ENCODE results near the gene PRTN3.
A peak's percentile ranks its signal among the peaks of the same experiment; 100 is the strongest.

Gene PRTN3

GRCh38 chr19:800360-801029, 40.3 kb upstream of the PRTN3 start:
- Mint-ChIP-seq H3K4me1 (ENCODE audit: low read depth) (peaks cover 45% of the 10 kb centered on the region), H3K36me3 (ENCODE audit: low read depth) (peaks cover 49% of the 10 kb centered on the region), H3K4me3 (peak overlapping the region; percentile 92), H3K27me3 (no peaks in the 10 kb centered on the region), H3K9me3 (no peaks in the 10 kb centered on the region), H3K27ac (peak overlapping the region; percentile 93)

GRCh38 chr19:801030-801860, 39.6 kb upstream of the PRTN3 start:
- Mint-ChIP-seq H3K4me3 (peak overlapping the region; percentile 92), H3K27me3 (no peaks in the 10 kb centered on the region), H3K27ac (peak overlapping the region; percentile 81), H3K36me3 (ENCODE audit: low read depth) (peaks cover 52% of the 10 kb centered on the region), H3K9me3 (no peaks in the 10 kb centered on the region), H3K4me1 (ENCODE audit: low read depth) (peaks cover 45% of the 10 kb centered on the region)

GRCh38 chr19:801861-802497, 38.8 kb upstream of the PRTN3 start:
- no peaks in the 10 kb centered on the region for H3K9me3 Mint-ChIP-seq
- H3K4me1 Mint-ChIP-seq (ENCODE audit: low read depth) = peaks cover 40% of the 10 kb centered on the region
- H3K27ac Mint-ChIP-seq = peak overlapping the region; percentile 81
- peaks cover 58% of the 10 kb centered on the region for H3K36me3 Mint-ChIP-seq (ENCODE audit: low read depth)
- peak overlapping the region; percentile 92 for H3K4me3 Mint-ChIP-seq
- H3K27me3 Mint-ChIP-seq = no peaks in the 10 kb centered on the region

- Mint-ChIP-seq H3K36me3 (ENCODE audit: low read depth) (peaks cover 64% of the 10 kb centered on the region), H3K27me3 (no peaks in the 10 kb centered on the region), H3K4me3 (peak overlapping the region; percentile 52), H3K4me1 (ENCODE audit: low read depth) (peaks cover 44% of the 10 kb centered on the region), H3K27ac (peak overlapping the region; percentile 76), H3K9me3 (no peaks in the 10 kb centered on the region)
Observed at GRCh38 chr19:802498-803098, 38.2 kb upstream of the PRTN3 start.

- Mint-ChIP-seq H3K4me1 (ENCODE audit: low read depth) (peaks cover 47% of the 10 kb centered on the region), H3K36me3 (ENCODE audit: low read depth) (peaks cover 69% of the 10 kb centered on the region), H3K27ac (no peak overlapping the region)
Observed at GRCh38 chr19:803099-803561, 37.7 kb upstream of the PRTN3 start.

GRCh38 chr19:803686-804418, 36.9 kb upstream of the PRTN3 start:
- H3K4me3 Mint-ChIP-seq = no peak overlapping the region

More at GRCh38 chr19:803099-803561, 37.7 kb upstream of the PRTN3 start:
- H3K4me3 Mint-ChIP-seq = no peak overlapping the region
- no peaks in the 10 kb centered on the region for H3K9me3 Mint-ChIP-seq
- no peaks in the 10 kb centered on the region for H3K27me3 Mint-ChIP-seq

GRCh38 chr19:804419-805165, 36.2 kb upstream of the PRTN3 start:
- Mint-ChIP-seq H3K27me3 (no peaks in the 10 kb centered on the region), H3K27ac (no peak overlapping the region), H3K36me3 (ENCODE audit: low read depth) (peaks cover 60% of the 10 kb centered on the region), H3K4me1 (ENCODE audit: low read depth) (peaks cover 40% of the 10 kb centered on the region), H3K9me3 (no peaks in the 10 kb centered on the region), H3K4me3 (no peak overlapping the region)

More at GRCh38 chr19:803686-804418, 36.9 kb upstream of the PRTN3 start:
- peaks cover 47% of the 10 kb centered on the region for H3K4me1 Mint-ChIP-seq (ENCODE audit: low read depth)
- no peak overlapping the region for H3K27ac Mint-ChIP-seq
- H3K27me3 Mint-ChIP-seq = no peaks in the 10 kb centered on the region
- no peaks in the 10 kb centered on the region for H3K9me3 Mint-ChIP-seq
- peaks cover 63% of the 10 kb centered on the region for H3K36me3 Mint-ChIP-seq (ENCODE audit: low read depth)

- Mint-ChIP-seq H3K27ac (no peak overlapping the region), H3K4me3 (no peak overlapping the region), H3K27me3 (no peaks in the 10 kb centered on the region), H3K9me3 (no peaks in the 10 kb centered on the region), H3K4me1 (ENCODE audit: low read depth) (peaks cover 34% of the 10 kb centered on the region), H3K36me3 (ENCODE audit: low read depth) (peaks cover 60% of the 10 kb centered on the region)
Observed at GRCh38 chr19:805166-805551, 35.6 kb upstream of the PRTN3 start.

GRCh38 chr19:805600-806550, 34.9 kb upstream of the PRTN3 start:
- no peaks in the 10 kb centered on the region for H3K9me3 Mint-ChIP-seq
- H3K4me3 Mint-ChIP-seq = no peak overlapping the region
- peaks cover 28% of the 10 kb centered on the region for H3K4me1 Mint-ChIP-seq (ENCODE audit: low read depth)
- H3K36me3 Mint-ChIP-seq (ENCODE audit: low read depth) = peaks cover 59% of the 10 kb centered on the region
- no peak overlapping the region for H3K27ac Mint-ChIP-seq
- no peaks in the 10 kb centered on the region for H3K27me3 Mint-ChIP-seq

GRCh38 chr19:806815-807421, 33.9 kb upstream of the PRTN3 start:
- Mint-ChIP-seq H3K27me3 (no peaks in the 10 kb centered on the region), H3K36me3 (ENCODE audit: low read depth) (peaks cover 62% of the 10 kb centered on the region), H3K27ac (no peak overlapping the region), H3K4me3 (no peak overlapping the region), H3K4me1 (ENCODE audit: low read depth) (peaks cover 22% of the 10 kb centered on the region), H3K9me3 (no peaks in the 10 kb centered on the region)

GRCh38 chr19:807627-808422, 33.0 kb upstream of the PRTN3 start:
- Mint-ChIP-seq H3K27ac (no peak overlapping the region), H3K9me3 (no peaks in the 10 kb centered on the region), H3K4me1 (ENCODE audit: low read depth) (peaks cover 15% of the 10 kb centered on the region), H3K36me3 (ENCODE audit: low read depth) (peaks cover 60% of the 10 kb centered on the region), H3K27me3 (no peaks in the 10 kb centered on the region), H3K4me3 (no peak overlapping the region)

GRCh38 chr19:808423-808775, 32.4 kb upstream of the PRTN3 start:
- Mint-ChIP-seq H3K4me3 (no peak overlapping the region), H3K9me3 (no peaks in the 10 kb centered on the region), H3K4me1 (ENCODE audit: low read depth) (peaks cover 11% of the 10 kb centered on the region), H3K27me3 (no peaks in the 10 kb centered on the region), H3K36me3 (ENCODE audit: low read depth) (peaks cover 56% of the 10 kb centered on the region), H3K27ac (no peak overlapping the region)

Data from stimulated activated naive CD8-positive, alpha-beta T cell treated with anti-CD3 and anti-CD28 coated beads, Interleukin-15, Interleukin-2, amounts not matched to agents 100 ng/mL and 50 ng/mL, for 24 hours (primary cell).